GM21786 (cell line): Measurements from ENCODE around the gene ZMPSTE24.
"Not testable (repeated sequence)": the region's sequence is repeated elsewhere in the genome, so short reads cannot be mapped to it uniquely, and the experiment has no call there.

Source experiments
- ATAC-seq: cut with Tn5 transposase; IDR thresholded peaks from one replicate; pipeline ENCODE4 v1.9.1; 2021; ENCODE audit not compliant: unreplicated experiment

ZMPSTE24 gene

DNA sequence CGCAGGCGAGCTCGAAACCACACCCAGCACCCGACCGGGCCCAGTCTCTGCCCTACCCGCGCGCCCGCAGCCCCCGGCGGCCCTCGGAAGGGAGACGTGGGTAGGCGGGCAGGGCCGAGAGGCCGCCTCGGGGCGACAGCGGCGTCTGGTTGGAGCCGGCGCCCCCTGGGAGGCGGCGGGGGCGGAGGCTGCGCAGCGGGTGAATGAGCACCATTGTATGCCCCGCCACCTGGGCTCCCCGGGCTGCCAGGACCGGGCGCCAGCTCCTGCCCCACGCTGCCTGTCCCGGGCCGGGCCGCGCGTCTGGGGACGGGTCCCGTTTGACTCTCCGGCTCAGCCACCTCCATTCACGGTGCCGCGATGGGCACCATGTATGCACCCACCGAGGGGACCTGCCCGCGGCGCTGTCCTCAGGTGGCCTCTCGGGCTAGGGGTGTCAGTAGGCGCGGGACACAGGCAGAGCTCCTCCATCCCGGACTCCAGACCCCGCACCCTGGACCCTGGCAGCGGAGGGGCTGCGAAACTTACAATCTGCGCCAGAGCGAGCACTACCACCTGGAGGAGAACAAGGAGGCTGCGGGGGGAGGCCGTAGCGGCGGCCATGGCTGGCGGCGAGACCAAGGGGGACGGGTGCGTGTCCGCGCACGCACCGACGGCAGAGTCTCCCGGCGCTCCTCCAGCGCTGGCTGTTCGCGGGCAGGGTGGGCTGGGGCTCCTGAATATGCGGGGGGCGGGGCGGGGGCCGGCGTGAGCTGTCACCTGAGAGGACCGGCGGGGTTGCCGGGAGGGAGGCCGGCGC, 58.8 kb downstream of the ZMPSTE24 start, which contains the start of gene COL9A2:
Gene COL9A2 (minus strand): TSS at position 692 of the 799 bp plus-strand sequence. CDS start 89 bp downstream, at position 603.
- no peak for ATAC-seq

DNA sequence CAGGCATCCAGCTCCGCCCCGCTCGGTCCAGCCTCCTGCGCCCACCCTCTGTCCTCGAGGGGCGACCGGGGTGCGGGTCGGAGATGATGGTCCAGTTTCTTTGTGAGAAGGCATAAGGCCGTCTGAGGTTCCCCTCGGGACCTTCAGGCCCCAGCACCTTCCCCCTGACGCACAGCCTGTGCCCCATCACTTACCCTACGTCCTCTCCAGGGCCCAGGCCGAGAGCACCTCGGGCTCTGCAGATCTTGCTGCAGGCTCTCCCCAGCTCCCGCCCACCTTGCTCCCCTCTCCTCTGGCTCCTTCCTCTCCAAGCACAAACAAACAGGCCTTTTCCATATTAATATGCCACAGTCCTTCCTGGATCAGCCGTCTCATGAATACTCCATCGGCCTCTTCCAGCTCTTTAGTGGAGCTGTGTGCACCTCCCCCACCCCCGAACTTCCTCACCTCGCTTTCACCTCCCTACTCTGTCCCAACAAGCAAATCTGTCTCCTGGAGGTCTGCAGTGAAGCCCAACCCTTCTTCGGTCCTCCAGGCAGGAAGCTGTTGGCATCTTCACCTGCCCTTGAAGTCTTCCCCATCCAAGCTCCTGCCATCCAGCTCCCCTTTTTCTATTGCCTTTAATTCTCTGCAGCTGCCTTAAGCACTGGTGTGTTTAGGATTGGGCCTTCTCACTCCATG, 59.5 kb downstream of the ZMPSTE24 start:
- no peak for ATAC-seq

DNA sequence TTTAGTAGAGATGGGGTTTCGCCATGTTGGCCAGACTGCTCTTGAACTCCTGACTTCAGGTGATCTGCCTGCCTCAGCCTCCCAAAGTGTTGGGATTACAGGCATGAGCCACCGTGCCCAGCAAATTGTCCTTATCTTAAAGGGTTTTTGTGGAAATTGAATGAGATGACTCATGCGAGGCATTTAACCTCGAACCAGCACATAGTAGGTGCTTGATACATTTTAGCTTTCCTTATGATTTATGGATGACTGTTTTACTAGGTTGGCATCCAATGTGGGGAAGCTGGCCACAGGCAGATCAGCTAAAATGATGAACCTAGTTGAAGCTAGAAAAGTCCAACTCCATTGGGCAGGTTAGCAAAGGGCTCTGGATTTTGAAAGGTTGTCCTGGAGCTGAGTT, 60.4 kb downstream of the ZMPSTE24 start:
- ATAC-seq: no peak

GRCh38 chr1:40318970-40319621, 61.1 kb downstream of the ZMPSTE24 start:
- no peak for ATAC-seq

GRCh38 chr1:40331403-40331802, 73.4 kb downstream of the ZMPSTE24 start:
- not testable (repeated sequence) for ATAC-seq

GRCh38 chr1:40332695-40333094, 74.7 kb downstream of the ZMPSTE24 start:
- no peak for ATAC-seq

DNA sequence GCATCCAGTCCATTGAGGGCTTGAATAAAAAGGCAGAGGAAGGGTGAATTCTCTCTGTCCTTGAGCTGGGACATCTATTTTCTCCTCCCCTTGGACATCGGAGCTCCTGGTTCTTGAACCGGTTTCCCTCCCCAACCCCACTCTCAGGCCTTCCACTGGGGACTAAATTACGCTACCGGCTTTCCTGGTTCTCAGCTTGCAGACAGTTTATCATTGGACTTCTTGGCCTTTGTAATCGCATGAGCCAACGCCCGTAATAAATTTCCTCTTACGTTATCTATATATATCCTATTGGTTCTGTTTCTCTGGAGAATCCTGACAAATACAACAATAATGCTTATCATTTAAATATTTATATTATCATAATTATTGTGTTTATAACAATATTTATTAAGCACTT, 79.4 kb downstream of the ZMPSTE24 start:
- no peak for ATAC-seq

DNA sequence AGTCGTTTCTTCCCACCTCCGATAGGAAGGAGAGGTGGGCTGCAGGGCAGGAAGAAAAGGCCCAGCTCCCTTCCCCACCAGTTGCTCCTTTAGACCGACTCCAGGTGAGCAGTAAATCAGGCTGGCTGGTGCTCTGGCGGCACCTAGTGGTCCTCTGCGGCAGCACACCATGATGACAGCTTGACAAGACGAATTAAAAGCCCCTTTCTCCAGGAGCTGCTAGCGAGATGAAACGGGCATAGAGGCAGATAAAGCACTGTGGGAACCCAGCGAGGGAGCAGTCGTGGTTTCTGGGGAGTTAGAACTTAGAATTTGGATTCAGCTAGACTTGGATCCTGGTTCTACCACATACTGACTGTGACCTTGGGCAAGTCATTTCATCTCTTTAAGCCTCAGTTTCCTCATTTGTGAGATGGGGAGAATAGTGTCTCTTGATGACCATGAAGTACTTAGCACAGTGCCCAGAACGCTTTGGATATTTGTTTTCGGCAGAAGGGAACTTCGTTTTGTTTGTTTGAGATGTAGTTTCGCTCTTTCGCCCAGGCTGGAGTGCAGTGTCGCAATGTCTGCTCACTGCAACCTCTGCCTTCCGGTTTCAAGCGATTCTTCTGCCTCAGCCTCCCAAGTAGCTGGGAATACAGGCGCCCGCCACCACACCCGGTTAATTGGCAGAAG, 80.8 kb downstream of the ZMPSTE24 start:
- no peak for ATAC-seq

DNA sequence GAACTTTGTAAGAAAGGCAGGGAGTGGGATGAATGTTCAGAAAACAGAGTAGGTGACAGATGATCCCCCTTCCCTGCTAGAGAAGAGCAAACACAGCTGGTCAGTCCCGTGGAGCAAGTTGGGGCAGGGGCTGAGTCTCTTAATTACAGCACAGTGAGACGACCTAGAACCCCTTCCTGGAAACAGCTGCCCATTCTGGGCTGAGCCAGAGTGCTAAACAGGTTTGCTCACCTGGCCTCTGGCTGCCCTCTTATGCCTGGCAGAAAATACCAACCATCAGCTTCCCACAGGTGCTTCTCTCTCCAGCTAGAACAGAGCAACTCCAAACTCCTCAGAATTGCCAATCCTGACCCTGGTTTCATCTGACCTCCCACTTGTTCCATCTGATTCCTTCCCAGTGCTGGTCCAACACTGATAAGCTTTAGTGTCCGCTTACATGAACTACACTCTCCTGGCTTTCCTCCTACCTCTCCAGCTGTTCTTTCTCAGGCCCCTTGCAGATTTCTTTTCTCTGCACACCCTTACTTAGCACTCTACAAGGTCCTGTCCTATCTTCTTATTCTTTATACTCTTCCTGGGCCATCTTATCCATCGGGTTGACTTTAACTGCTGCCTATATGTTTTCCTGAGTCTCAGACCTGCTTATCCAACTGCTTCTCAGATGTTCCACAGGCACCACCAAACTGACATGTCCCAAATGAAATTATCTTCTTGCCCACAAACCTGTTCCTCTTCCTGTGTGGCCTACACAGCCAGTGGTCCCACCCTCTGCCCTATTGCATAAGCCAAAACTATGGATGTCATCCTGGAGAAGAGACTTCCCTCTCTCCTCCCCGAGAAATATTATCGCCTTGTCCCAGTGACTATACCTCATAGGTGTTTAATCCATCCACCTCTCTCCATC, 81.6 kb downstream of the ZMPSTE24 start:
- no peak for ATAC-seq

DNA sequence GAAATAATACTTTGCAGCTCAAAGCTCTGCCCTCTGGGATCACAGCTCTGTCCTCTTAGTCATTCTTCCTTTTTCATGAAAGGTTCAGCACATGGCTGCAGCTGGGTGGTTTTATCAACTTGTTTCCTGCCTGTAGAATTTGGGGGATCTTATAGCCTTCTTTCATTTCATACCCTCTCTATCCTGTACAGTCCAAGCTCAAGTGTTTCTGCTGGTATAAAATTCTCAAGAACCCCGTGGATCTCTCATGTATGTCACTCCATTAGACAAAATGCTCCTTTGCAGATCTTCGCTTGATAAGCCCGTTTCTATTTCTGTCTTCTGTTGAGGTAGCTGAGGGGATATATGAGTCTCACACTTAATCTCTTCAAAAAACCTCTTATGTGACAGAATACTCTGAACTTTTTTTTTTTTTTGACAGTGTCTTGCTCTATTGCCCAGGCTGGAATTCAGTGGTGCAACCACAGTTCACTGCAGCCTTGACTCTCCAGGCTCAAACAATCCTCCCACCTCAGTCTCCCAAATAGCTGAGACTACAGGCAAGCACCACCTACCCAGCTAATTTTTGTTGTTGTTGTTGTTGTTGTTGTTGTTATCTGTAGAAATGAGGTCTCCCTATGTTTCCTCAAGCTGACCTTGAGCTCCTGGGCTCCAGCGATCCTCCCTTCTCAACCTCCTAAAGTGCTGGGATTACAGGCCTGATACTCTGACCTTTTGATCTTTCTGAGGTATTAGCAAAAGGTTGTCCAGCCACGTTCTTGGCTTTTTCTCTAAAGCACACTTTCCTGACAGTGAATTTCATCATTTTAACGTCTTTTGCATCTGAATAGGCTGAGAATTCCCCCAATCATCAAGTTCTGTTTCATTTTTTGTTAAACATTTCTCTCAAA, 83.7 kb downstream of the ZMPSTE24 start:
- ATAC-seq: no peak

DNA sequence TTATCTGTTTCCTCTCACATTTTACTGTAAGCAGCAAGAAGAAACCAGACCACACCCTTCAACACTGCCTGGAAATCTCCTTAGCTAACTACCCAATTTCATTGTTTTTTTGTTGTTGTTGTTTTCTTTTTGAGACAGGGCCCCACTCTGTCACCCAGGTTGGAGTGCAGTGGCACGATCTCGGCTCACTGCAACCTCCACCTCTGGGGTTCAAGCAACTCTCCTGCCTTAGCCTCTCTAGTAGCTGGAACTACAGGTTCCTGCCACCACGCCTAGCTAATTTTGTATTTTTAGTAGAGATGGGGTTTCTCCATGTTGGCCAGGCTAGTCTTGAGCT, 84.3 kb downstream of the ZMPSTE24 start:
- ATAC-seq: not testable (repeated sequence)
